LNCAP (cell line): ENCODE measurements around the gene OBP2A.

Source experiments
- TF ChIP-seq, protein P1 (sequence below): fragments of 450-650 bp; IDR thresholded peaks from 2 replicates; pipeline ENCODE4 v1.5.1; 2017; ENCODE audit warnings: mild to moderate bottlenecking

The OBP2A gene

DNA sequence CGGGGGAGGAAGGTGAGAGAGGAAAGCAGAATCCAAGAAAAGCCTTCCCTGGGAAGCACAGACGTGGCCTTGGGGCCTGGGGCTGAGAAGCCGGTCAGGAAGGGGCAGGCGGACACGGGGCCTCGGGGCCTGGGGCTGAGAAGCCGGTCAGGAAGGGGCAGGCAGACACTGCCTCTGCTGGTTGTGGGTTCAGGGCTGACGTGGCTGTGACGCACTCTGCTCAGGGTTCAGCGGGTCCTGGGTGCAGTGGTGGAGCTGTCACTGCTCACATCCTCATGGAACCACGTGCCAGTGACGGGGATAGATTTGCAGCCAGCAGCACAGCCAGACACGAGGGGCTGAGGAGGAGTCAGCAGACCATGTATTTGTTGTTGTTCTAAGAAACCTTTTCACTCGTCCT, 28.4 kb downstream of the OBP2A start:
- TF ChIP-seq, protein P1, sequence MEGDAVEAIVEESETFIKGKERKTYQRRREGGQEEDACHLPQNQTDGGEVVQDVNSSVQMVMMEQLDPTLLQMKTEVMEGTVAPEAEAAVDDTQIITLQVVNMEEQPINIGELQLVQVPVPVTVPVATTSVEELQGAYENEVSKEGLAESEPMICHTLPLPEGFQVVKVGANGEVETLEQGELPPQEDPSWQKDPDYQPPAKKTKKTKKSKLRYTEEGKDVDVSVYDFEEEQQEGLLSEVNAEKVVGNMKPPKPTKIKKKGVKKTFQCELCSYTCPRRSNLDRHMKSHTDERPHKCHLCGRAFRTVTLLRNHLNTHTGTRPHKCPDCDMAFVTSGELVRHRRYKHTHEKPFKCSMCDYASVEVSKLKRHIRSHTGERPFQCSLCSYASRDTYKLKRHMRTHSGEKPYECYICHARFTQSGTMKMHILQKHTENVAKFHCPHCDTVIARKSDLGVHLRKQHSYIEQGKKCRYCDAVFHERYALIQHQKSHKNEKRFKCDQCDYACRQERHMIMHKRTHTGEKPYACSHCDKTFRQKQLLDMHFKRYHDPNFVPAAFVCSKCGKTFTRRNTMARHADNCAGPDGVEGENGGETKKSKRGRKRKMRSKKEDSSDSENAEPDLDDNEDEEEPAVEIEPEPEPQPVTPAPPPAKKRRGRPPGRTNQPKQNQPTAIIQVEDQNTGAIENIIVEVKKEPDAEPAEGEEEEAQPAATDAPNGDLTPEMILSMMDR = no peak

DNA sequence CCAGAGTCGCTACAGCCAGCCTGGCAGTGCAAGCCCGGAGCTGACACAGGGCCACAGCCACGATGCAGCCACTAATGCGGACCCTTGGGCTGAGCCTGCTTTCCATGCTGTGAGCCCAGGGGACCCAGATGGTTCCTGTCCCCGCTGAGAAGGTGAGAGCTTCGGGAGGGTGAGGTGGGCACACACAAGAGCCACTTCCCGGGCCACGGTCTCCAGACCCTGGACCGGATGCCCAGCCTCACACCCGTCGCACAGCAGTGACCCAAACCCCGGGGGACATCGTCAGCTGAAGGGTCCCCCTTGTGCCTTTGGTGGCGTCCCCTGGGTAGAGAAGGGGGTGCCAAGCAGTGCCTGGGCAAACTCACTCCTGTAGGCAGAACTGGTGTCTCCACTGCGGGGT, 29.0 kb downstream of the OBP2A start:
- TF ChIP-seq, protein P1 = no peak

DNA sequence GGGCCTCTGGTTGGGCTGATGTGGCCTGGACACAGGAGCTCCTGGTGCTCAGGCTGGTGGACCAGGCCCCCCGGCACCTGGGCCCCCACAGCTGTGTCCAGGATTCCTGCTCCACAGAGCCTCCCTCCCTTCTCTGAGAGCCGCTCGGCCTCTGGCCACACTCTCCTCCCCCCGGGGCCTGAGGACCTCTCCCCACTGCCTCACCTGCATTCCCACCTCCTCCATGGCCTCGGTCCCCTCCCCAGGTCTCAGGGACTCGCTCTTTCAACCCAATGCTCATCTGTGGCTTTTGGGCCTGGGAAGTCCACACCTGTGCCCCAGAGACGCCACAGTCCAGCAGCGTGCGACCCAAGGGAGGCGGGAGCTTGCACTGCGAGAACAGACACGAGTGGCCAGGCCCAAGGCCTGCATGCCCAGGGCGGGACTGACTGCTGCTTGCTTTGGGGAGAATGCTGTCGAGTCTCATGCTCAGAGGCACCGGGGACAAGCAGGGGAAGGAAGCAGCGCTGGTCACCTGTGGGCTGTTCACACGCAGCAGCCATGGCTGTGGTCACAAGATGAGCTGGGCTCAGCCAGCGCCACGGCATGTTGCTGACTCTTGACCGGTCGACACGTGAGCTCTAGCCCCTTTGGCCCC, 30.2 kb downstream of the OBP2A start:
- TF ChIP-seq, protein P1 = no peak

DNA sequence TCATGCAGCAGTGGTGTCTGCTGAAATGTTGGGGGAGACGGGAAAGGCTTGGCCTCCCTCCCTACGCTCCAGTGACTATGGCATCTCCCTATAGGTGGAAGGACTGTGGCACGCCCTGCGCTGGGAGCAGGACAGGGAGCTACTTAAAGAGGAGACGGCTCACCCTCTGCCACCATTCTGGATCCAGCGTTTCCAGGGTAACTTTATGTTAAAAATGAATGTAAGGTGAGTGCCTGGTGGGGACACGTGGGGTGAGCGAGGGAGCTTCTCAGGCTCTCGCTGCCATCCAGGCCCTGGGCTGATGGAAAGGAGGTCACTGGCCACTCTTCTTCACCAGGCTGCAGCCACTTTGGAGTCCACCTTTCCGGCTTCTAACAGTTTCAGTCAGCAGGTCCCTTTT, 31.3 kb downstream of the OBP2A start:
- TF ChIP-seq, protein P1 = no peak

DNA sequence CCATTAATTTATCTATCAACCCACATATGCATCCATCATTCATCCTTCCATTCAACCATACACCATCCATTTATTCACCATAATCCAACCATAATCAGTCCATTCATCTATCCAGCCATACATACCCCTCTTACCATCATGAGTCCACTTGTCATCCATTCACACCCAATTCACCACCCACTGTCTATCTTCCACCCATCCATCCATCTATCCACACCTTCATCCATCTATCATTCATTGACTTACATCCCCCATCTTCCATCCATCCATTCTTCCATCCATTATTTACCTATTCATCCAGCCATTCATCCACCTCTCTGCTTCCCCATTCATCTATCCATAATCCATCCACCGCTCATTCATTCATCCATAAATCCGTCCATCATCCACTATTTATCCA, 33.4 kb downstream of the OBP2A start:
- TF ChIP-seq, protein P1 = no peak

DNA sequence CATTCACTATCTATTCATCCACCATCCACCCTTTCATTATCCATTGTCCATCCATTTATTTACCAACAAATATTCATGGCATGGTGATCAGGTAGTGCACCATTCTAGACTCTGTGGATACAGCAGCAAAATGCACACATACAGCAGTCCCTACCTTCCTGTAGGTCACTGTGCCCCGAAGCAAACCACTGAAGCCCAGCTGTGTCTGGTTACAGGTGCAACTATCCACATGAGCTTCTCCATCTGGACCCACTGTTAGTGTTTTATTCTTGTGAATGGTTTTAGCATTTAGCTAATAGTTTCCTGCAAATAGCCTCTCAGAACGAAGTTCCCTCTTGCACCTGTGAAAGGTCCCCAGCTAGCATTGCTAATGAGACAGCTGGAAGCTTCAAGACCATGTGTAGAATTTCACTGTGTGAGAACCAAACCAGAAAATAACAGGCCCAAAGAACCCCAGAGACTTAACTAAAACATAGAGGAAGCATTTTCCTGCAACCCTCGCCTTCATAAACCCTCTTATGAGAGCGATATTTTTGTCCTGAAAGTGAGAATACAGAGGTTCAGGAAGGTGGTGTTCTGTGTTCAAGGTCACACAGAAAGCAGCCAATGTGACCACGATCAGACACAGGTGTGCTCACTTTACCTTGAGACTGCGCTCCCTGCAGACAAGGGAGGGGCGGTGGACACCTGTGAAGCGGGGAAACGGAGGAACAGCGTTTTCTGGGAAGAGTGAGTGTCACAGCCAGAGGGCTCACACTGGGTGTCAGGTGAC, 34.1 kb downstream of the OBP2A start:
- TF ChIP-seq, protein P1 = no peak

DNA sequence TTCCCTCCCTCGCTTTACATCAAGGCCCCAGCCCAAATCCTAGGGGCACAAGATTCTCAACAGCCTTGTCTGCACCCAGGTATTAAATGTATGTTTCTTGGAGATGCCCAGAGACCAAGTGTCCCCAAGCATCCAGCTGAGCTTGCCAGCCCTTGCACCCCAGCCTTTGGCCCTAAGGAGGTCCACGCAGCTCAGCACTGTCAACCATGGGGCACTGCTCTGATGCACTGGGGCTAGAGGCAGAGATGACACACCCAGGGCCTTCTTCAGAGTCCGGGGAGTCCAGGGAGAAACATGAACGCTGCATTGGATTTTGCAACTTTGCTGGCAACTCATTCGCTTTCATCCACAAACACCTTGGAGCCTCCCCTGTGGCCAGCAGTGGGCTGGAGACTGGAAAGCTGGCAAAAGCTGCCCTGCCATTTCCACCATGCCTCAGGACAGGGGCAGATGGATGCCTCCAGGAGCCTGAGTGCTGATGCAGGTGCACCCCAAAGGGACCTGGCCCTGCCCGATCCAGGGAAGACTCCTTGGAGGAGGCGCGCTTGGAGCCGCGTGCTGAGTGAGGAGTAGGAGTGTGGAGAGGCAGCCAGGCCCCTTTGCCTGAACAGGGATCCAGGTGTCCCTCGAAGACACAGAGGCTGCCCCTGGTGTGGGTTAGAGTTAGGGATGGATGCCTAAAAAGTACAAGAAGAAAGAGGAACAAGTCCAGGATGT, 34.9 kb downstream of the OBP2A start:
- TF ChIP-seq, protein P1 = no peak
